MCF 10A (cell line): ENCODE data around the gene ITK. TPM values are rescaled to one million over a fixed set of nuclear protein-coding genes. Genes with fewer than 3 reads are reported as not detected.

Source experiments
- BruUV-seq: library from RNA; stranded (reverse); fragments of 400-500 nt; replicated peaks from 2 replicates; lab custom pipeline; 2021; lab: Mats Ljungman, UMichigan
- CTCF ChIA-PET: fragments of 300-600 bp; sonication (Branson Sonifier 250); formaldehyde crosslinking; extraction: SDS; loops from one replicate; lab custom pipeline; 2021; ENCODE audit warnings: antibody characterized with exemption, inconsistent platforms; lab: Yijun Ruan, JAX
- POLR2A ChIA-PET: fragments of 300-600, 350-650 bp; sonication (Branson Sonifier 250); formaldehyde crosslinking; extraction: SDS; loops from one replicate; lab custom pipeline; 2020; ENCODE audit warnings: antibody characterized with exemption, inconsistent platforms; lab: Yijun Ruan, JAX
- DNase-seq: peaks from one replicate; pipeline ENCODE4 v3.0.0-alpha.2; 2018; ENCODE audit not compliant: unreplicated experiment
- H3K27ac Mint-ChIP-seq: one replicate; pipeline ENCODE4 v1.8.0; 2022; ENCODE audit warnings: mild to moderate bottlenecking, low read depth, mixed read lengths; ENCODE audit not compliant: unreplicated experiment
- H3K27me3 Mint-ChIP-seq: one replicate; pipeline ENCODE4 v1.8.0; 2022; ENCODE audit warnings: mixed read lengths; ENCODE audit not compliant: insufficient read depth, unreplicated experiment
- H3K36me3 Mint-ChIP-seq: one replicate; pipeline ENCODE4 v1.8.0; 2022; ENCODE audit warnings: mild to moderate bottlenecking, moderate library complexity, mixed read lengths; ENCODE audit not compliant: insufficient read depth, unreplicated experiment
- H3K4me1 Mint-ChIP-seq: one replicate; pipeline ENCODE4 v1.8.0; 2022; ENCODE audit warnings: mixed read lengths; ENCODE audit not compliant: insufficient read depth, unreplicated experiment
- H3K4me3 Mint-ChIP-seq: one replicate; pipeline ENCODE4 v1.8.0; 2022; ENCODE audit warnings: mild to moderate bottlenecking, moderate library complexity, mixed read lengths; ENCODE audit not compliant: unreplicated experiment
- H3K9me3 Mint-ChIP-seq: one replicate; pipeline ENCODE4 v1.8.0; 2022; ENCODE audit warnings: mixed read lengths; ENCODE audit not compliant: unreplicated experiment
- intact Hi-C: fragments of 100-400 bp; cut with micrococcal nuclease; formaldehyde crosslinking; loops from 2 replicates; pipeline ENCODE4 v1.14.1; 2022
- total RNA-seq: library from RNA; stranded (reverse); gene quantifications from 2 replicates; pipeline ENCODE4 v1.2.3, GENCODE V29; 2022
- TF ChIP-seq, protein P1 (sequence below): fragments of 200-600 bp; IDR thresholded peaks from one replicate; pipeline ENCODE4 v1.8.0; 2022; ENCODE audit warnings: antibody characterized with exemption, mild to moderate bottlenecking; ENCODE audit not compliant: unreplicated experiment

Gene ITK
- total RNA-seq, 1 experiment from 2014 or later, result not detected

DNA sequence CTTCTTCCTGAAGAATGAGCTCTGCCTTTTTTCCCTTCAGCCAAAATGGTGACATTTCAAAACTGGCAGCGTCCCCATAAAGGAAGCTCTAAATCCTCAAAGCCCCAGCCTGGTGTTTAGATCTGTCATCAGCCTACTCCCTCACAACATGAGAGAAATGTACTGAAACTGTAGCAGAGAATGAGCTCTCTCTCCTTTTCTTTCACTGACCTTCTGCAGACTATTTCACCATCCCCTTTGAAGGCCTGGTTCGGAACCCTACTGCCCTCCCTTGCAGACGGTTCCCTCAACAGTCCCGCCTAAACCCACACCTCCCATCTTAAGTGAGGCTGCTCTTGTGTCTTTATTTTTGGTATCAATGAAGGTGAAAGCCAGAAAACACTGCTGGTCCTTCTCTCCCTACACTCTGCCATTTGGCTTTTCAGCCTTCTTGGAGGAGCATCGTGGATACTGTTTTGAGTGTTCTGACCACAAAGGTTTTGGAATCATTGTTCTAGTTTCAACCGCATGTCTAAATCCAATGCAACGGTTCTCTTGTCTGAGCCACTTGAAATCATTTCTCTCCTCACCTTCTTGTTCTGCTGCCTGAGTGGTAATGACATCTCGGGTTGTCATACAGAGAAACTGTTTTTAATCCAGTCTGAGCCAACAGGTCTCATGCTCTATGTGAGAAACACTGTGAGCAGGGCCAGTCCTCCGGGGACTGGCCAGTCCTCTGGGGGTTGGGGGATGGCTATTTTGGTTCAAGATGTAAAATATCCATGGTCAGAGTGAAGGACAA, 39.0 kb downstream of the ITK start:
- ChIA-PET CTCF (interaction anchor here (0.7 kb wide), 1 partner anchor 71 kb away, joined by 3 read pairs; no protein-coding TSS in a partner anchor), POLR2A (interaction anchor here (0.6 to 1.3 kb wide), 2 partner anchors 35 to 77 kb away, joined by 5 to 6 read pairs; partner anchors contain the start of gene MED7)
- no peaks in the 10 kb centered on the region for H3K9me3 Mint-ChIP-seq
- TF ChIP-seq, protein P1, sequence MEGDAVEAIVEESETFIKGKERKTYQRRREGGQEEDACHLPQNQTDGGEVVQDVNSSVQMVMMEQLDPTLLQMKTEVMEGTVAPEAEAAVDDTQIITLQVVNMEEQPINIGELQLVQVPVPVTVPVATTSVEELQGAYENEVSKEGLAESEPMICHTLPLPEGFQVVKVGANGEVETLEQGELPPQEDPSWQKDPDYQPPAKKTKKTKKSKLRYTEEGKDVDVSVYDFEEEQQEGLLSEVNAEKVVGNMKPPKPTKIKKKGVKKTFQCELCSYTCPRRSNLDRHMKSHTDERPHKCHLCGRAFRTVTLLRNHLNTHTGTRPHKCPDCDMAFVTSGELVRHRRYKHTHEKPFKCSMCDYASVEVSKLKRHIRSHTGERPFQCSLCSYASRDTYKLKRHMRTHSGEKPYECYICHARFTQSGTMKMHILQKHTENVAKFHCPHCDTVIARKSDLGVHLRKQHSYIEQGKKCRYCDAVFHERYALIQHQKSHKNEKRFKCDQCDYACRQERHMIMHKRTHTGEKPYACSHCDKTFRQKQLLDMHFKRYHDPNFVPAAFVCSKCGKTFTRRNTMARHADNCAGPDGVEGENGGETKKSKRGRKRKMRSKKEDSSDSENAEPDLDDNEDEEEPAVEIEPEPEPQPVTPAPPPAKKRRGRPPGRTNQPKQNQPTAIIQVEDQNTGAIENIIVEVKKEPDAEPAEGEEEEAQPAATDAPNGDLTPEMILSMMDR, result no peak
- no TSS peak for BruUV-seq
- H3K27me3 Mint-ChIP-seq, result no peaks in the 10 kb centered on the region
- no peak overlapping the region for H3K4me3 Mint-ChIP-seq
- H3K36me3 Mint-ChIP-seq, result no peaks in the 10 kb centered on the region
- H3K27ac Mint-ChIP-seq, result no peak overlapping the region
- intact Hi-C loops, result no loop called here
- no peak for DNase-seq
- H3K4me1 Mint-ChIP-seq, result peaks cover 6% of the 10 kb centered on the region

DNA sequence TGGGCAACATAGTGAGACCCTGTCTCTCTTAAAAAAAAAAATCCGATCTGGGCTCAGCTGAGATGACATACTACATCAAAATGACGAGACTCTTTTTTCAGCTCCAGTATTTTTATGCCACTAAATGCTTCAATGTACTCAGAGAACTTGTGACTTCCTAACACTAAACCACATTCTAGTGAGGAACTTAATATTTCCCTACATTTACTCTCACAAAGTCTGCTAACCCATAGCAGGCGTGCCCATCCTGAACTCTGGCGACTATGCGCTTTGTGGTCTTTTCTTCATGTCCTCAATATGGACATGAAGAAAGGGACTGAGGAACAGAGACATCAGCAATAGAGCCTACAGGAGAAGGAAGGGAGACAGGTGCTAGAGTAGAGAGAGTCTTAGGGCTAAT, 41.3 kb downstream of the ITK start:
- no TSS peak for BruUV-seq
- H3K4me3 Mint-ChIP-seq, result no peak overlapping the region
- no peak overlapping the region for H3K27ac Mint-ChIP-seq
- TF ChIP-seq, protein P1, result no peak
- POLR2A ChIA-PET, result no interaction called here
- peaks cover 3% of the 10 kb centered on the region for H3K4me1 Mint-ChIP-seq
- DNase-seq, result no peak
- H3K36me3 Mint-ChIP-seq, result no peaks in the 10 kb centered on the region
- intact Hi-C loops, result no loop called here
- no peaks in the 10 kb centered on the region for H3K27me3 Mint-ChIP-seq
- CTCF ChIA-PET, result interaction anchor here (0.6 to 1.1 kb wide), 3 partner anchors 32 to 616 kb away, joined by 3 read pairs; no protein-coding TSS in a partner anchor
- no peaks in the 10 kb centered on the region for H3K9me3 Mint-ChIP-seq

GRCh38 chr5:157222506-157223230, 42.0 kb downstream of the ITK start:
- POLR2A ChIA-PET, result no interaction called here
- CTCF ChIA-PET, result interaction anchor here (0.6 kb wide), 1 partner anchor 615 kb away, joined by 3 read pairs; no protein-coding TSS in a partner anchor
- H3K9me3 Mint-ChIP-seq, result no peaks in the 10 kb centered on the region
- no TSS peak for BruUV-seq
- no peak overlapping the region for H3K4me3 Mint-ChIP-seq
- no peaks in the 10 kb centered on the region for H3K4me1 Mint-ChIP-seq
- H3K36me3 Mint-ChIP-seq, result no peaks in the 10 kb centered on the region
- DNase-seq, result peak; percentile 31
- intact Hi-C loops, result no loop called here
- TF ChIP-seq, protein P1, result no peak
- no peaks in the 10 kb centered on the region for H3K27me3 Mint-ChIP-seq
- H3K27ac Mint-ChIP-seq, result no peak overlapping the region
